IPS DF 6.9 (cell line): ENCODE measurements around the gene LRRC56.

ENCODE experiments used
- DNase-seq: peaks from one replicate; pipeline ENCODE4 v3.0.0-alpha.2; 2013; ENCODE audit warnings: low read depth, low spot score
- H3K27ac ChIP-seq: one replicate; pipeline ENCODE4 v1.5.1; 2013; ENCODE audit warnings: low read length, control low read depth
- H3K27me3 ChIP-seq: 2 replicates; pipeline ENCODE4 v1.6.1; 2013; ENCODE audit warnings: mild to moderate bottlenecking, low read length; ENCODE audit not compliant: control insufficient read depth, insufficient read depth
- H3K36me3 ChIP-seq: 2 replicates; pipeline ENCODE4 v1.6.1; 2013; ENCODE audit warnings: low read length; ENCODE audit not compliant: control insufficient read depth, insufficient read depth
- H3K4me1 ChIP-seq: 2 replicates; pipeline ENCODE4 v1.6.1; 2013; ENCODE audit warnings: low read length; ENCODE audit not compliant: control insufficient read depth, insufficient read depth
- H3K4me3 ChIP-seq: 2 replicates; pipeline ENCODE4 v1.5.1; 2013; ENCODE audit warnings: mild to moderate bottlenecking, low read length
- H3K9me3 ChIP-seq: 2 replicates; pipeline ENCODE4 v1.6.1; 2013; ENCODE audit warnings: low read length, inconsistent platforms; ENCODE audit not compliant: control insufficient read depth, insufficient read depth
- WGBS: extraction: QIAGEN DNeasy Blood & Tissue Kit; methylation state at CpG from one replicate; pipeline ENCODE4 v1.1.7; 2013; ENCODE audit warnings: mixed read lengths, missing lambda C conversion rate; ENCODE audit not compliant: insufficient read length, insufficient coverage; 5-methylcytosine and 5-hydroxymethylcytosine counted together

LRRC56 gene

GRCh38 chr11:541433-541885, 4.1 kb downstream of the LRRC56 start:
- WGBS, result no CpG with 5 or more reads among the region's 20 CpGs
- no peaks in the 10 kb centered on the region; the same call in 1 of the 2 replicates for H3K36me3 ChIP-seq
- no peak for DNase-seq
- H3K27me3 ChIP-seq, result no peaks in the 10 kb centered on the region; the same call in 1 of the 2 replicates
- peaks cover 9% of the 10 kb centered on the region for H3K4me1 ChIP-seq
- H3K4me3 ChIP-seq, result no peak overlapping the region
- no peaks in the 10 kb centered on the region for H3K9me3 ChIP-seq
- no peak overlapping the region for H3K27ac ChIP-seq

- Histone ChIP-seq H3K27ac (no peak overlapping the region), H3K4me1 (no peaks in the 10 kb centered on the region), H3K9me3 (no peaks in the 10 kb centered on the region), H3K4me3 (no peak overlapping the region), H3K27me3 (no peaks in the 10 kb centered on the region), H3K36me3 (no peaks in the 10 kb centered on the region)
- WGBS, result no CpG with 5 or more reads among the region's 5 CpGs
- no peak for DNase-seq
Measured at GRCh38 chr11:544817-545166, 7.5 kb downstream of the LRRC56 start.

DNA sequence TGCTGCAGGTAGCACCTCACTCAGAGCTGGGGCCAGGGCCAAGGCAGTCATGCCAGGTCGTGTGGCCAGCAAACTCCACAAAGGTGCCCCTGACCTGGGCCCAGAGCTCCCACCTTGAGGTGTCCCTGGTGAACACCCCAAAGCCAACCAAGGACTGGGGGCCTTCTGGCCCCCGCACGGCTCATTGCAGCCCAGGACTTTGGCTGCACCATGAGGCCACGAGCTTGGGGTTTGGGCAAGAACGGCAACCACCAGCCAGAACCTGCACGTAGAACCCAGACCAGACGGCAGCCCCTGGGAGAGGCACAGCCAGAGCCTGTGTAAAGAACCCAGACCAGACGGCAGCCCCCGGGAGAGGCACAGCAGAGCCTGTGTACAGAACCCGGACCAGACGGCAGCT, 7.8 kb downstream of the LRRC56 start:
- Histone ChIP-seq H3K36me3 (no peaks in the 10 kb centered on the region), H3K27me3 (no peaks in the 10 kb centered on the region), H3K9me3 (no peaks in the 10 kb centered on the region), H3K4me1 (no peaks in the 10 kb centered on the region), H3K27ac (no peak overlapping the region), H3K4me3 (no peak overlapping the region)
- no peak for DNase-seq
- no CpG with 5 or more reads among the region's 11 CpGs for WGBS

DNA sequence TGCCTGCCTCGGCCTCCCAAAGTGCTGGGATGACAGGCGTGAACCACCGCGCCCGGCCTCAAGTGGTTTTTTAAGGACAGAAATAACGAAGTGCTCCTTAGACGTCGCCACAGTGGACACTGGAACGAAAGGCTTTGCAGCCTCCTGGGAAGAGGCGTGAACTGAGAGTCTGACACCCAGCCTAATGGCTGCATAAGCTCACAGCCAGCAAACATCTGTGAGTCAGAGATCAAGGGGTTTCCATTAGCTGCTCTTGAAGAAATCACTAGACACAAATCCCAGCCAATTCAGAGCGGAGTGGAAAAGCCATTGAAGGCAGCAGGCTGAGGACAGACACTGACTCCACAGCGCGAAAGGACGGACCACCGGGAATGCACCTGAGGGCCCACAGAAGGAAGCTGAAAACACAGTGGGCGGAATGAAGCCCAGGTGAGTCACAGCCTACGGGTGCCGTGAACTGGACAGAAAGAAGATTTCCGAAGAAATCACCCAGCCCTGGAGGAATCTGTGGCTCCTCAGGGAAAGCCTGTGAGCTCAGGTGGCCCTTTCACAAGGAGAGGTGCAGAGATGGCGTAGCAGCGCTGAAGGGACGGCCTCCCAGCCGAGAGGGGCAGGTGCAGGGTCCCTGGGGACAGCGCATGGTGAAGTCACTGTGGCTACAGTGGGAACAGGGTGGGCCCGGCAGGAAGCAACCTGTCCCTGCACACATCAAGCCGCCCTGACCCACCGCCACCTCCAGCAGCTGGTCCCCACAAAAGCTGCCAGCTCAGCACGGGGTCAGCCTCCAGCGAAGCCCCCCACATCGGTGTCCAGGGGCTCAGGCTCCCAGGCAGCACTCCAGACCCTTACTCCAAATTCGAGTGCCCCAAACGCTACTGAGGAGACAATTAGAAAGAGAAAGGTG, 11.6 kb downstream of the LRRC56 start:
- no peak for DNase-seq
- Histone ChIP-seq H3K27me3 (no peaks in the 10 kb centered on the region), H3K4me1 (no peaks in the 10 kb centered on the region), H3K4me3 (no peak overlapping the region), H3K27ac (no peak overlapping the region), H3K9me3 (no peaks in the 10 kb centered on the region), H3K36me3 (no peaks in the 10 kb centered on the region)
- no CpG with 5 or more reads among the region's 32 CpGs for WGBS

- WGBS, result no CpG with 5 or more reads among the region's 25 CpGs
- Histone ChIP-seq H3K4me1 (peaks cover 1% of the 10 kb centered on the region; the same call in 1 of the 2 replicates), H3K36me3 (no peaks in the 10 kb centered on the region), H3K27me3 (no peaks in the 10 kb centered on the region), H3K4me3 (no peak overlapping the region), H3K27ac (no peak overlapping the region), H3K9me3 (no peaks in the 10 kb centered on the region)
- DNase-seq, result no peak
Measured at GRCh38 chr11:550021-550745, 12.9 kb downstream of the LRRC56 start.

DNA sequence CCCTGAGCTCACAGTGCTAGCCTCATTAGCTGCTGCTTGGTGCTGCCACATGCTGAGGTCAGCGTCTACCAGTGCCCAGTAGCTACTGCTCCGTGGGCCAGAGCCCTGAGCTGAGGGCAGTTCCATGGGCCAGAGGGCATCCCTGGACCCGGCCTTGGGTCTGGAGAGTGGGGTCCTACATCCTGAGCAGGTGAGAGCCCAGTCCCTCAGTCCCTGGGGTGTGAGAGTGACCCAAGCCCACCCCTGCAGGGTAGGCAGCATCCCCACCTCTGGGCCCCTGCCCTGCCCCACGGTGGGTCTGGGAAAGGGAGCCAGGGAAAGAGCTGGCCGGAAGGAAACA, 13.4 kb downstream of the LRRC56 start:
- H3K9me3 ChIP-seq, result no peaks in the 10 kb centered on the region
- H3K36me3 ChIP-seq, result no peaks in the 10 kb centered on the region
- H3K4me1 ChIP-seq, result peaks cover 1% of the 10 kb centered on the region; the same call in 1 of the 2 replicates
- no peak overlapping the region for H3K27ac ChIP-seq
- no peak overlapping the region for H3K4me3 ChIP-seq
- H3K27me3 ChIP-seq, result no peaks in the 10 kb centered on the region
- WGBS, result no CpG with 5 or more reads among the region's 5 CpGs
- DNase-seq, result no peak

DNA sequence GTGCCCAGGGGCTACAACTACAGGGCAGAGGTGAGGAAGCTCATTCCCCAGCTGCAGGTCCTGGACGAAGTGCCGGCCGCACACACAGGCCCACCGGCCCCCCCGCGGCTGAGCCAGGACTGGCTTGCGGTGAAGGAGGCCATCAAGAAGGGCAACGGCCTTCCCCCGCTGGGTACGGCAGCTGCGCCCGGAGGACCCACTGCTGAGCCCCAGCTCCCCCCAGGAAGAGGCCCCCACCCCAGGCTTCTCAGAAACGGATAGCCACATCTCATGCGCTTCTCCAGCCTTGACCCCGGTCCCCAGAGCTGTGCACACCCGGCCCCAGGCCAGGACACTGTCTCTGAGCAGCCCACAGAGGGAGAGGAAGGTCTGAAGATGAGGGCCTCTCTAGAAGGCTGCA, 13.8 kb downstream of the LRRC56 start:
- no peaks in the 10 kb centered on the region for H3K9me3 ChIP-seq
- H3K4me3 ChIP-seq, result no peak overlapping the region
- H3K27me3 ChIP-seq, result peaks cover 1% of the 10 kb centered on the region; the same call in 1 of the 2 replicates
- H3K4me1 ChIP-seq, result peaks cover 2% of the 10 kb centered on the region; the same call in 1 of the 2 replicates
- no peak overlapping the region for H3K27ac ChIP-seq
- no CpG with 5 or more reads among the region's 16 CpGs for WGBS
- no peak for DNase-seq
- H3K36me3 ChIP-seq, result no peaks in the 10 kb centered on the region

- Histone ChIP-seq H3K4me3 (no peak overlapping the region), H3K36me3 (no peaks in the 10 kb centered on the region)
- WGBS, result no CpG with 5 or more reads among the region's 12 CpGs
Measured at GRCh38 chr11:551596-551995, 14.3 kb downstream of the LRRC56 start.

DNA sequence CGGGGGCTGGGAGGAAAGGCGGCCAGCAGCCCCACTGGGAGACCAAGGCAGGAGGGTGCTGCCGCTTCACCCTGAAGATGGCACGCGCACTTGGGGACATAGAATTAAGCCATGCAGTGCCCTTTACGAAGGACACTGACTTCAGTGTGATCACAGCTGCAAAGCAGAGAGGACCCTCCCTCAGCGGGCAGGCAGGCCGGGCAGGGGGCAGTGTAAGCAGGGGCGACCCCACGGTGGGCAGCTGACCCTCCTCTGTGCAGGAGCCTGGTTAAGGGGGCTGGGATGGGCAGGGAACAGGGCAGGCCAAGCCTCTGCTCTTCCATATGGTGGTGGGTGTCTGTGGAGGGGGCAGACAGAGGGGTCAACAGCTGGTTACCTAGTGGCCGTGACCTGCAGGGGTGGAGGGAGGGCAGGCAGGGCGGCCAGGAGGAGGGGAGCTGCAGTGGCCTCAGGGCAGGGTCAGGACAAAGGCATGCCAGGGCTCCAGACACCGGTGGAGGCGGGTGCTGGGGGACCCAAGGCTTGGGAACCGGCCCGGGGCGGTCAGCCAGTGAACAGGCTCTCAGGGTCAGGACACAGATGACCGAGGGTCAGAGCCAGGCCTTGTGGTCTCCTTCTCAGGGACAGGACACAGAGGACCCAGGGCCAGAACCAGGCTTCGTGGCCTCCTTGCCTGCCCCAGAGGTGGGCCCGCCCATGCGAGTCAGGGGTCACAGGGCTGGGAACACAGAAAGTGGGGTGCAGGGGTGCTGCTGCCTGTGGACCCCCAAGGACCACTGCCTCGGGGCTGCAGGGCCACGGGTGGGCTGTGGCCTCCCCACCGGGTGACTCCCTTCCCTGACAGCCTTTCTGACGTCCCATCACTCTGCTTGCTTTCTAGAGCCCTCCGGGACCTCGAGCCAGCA, 16.0 kb downstream of the LRRC56 start:
- Histone ChIP-seq H3K27ac (no peak overlapping the region), H3K9me3 (no peaks in the 10 kb centered on the region), H3K27me3 (peaks cover 13% of the 10 kb centered on the region; the same call in 1 of the 2 replicates), H3K36me3 (no peaks in the 10 kb centered on the region), H3K4me3 (no peak overlapping the region), H3K4me1 (peaks cover 5% of the 10 kb centered on the region; the same call in 1 of the 2 replicates)
- DNase-seq, result no peak
- WGBS, result no CpG with 5 or more reads among the region's 27 CpGs

More at GRCh38 chr11:551596-551995, 14.3 kb downstream of the LRRC56 start:
- H3K27ac ChIP-seq, result no peak overlapping the region
- DNase-seq, result no peak
- peaks cover 6% of the 10 kb centered on the region; the same call in 1 of the 2 replicates for H3K27me3 ChIP-seq
- peaks cover 5% of the 10 kb centered on the region; the same call in 1 of the 2 replicates for H3K4me1 ChIP-seq
- no peaks in the 10 kb centered on the region for H3K9me3 ChIP-seq

GRCh38 chr11:553988-554340, 16.6 kb downstream of the LRRC56 start:
- Histone ChIP-seq H3K27ac (no peak overlapping the region), H3K4me3 (no peak overlapping the region), H3K4me1 (peaks cover 5% of the 10 kb centered on the region; the same call in 1 of the 2 replicates), H3K27me3 (peaks cover 13% of the 10 kb centered on the region; the same call in 1 of the 2 replicates), H3K36me3 (no peaks in the 10 kb centered on the region), H3K9me3 (no peaks in the 10 kb centered on the region)
- DNase-seq, result no peak
- WGBS, result no CpG with 5 or more reads among the region's 11 CpGs
